ENCODE data around the gene CHRNG.
"Not testable (repeated sequence)": the region's sequence is repeated elsewhere in the genome, so short reads cannot be mapped to it uniquely, and the experiment has no call there.

The CHRNG gene

GRCh38 chr2:232528746-232529460 is 10.6 kb upstream of the CHRNG start:
- peak; percentile 32 for DNase-seq (ENCODE audit: low spot score)

GRCh38 chr2:232529806-232530547 is 9.5 kb upstream of the CHRNG start:
- DNase-seq (ENCODE audit: low spot score) = no peak

GRCh38 chr2:232530626-232531260 is 8.7 kb upstream of the CHRNG start:
- DNase-seq (ENCODE audit: low spot score) = no peak

GRCh38 chr2:232532419-232532818 is 7.1 kb upstream of the CHRNG start:
- DNase-seq (ENCODE audit: low spot score) = no peak

GRCh38 chr2:232532821-232533220 is 6.7 kb upstream of the CHRNG start:
- DNase-seq (ENCODE audit: low spot score) = not testable (repeated sequence)

DNA sequence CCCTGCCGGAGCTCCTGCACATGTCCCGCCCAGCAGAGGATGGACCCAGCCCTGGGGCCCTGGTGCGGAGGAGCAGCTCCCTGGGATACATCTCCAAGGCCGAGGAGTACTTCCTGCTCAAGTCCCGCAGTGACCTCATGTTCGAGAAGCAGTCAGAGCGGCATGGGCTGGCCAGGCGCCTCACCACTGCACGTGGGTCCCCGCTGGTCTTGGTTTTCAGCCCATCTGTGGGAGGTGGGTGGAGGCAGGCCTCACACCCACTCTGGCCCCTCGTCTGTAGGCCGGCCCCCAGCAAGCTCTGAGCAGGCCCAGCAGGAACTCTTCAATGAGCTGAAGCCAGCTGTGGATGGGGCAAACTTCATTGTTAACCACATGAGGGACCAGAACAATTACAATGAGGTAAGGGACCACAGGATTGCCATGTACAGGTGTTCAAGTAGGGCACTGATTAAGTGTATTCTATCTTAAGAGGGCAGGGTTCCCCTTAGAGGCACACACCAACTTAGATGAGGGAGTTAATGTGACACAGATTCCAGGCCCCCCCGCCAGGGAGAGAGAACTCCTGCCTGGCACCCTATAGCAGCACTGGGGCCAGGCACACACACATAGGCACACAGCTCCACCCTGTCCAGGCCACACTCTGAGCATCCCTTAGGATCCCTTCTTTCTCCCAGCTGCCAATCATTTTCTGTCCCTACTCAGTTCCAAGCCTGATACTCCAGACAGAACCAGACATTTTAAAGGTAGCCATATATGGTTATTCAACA is 5.4 kb upstream of the CHRNG start:
- DNase-seq (ENCODE audit: low spot score) = no peak

DNA sequence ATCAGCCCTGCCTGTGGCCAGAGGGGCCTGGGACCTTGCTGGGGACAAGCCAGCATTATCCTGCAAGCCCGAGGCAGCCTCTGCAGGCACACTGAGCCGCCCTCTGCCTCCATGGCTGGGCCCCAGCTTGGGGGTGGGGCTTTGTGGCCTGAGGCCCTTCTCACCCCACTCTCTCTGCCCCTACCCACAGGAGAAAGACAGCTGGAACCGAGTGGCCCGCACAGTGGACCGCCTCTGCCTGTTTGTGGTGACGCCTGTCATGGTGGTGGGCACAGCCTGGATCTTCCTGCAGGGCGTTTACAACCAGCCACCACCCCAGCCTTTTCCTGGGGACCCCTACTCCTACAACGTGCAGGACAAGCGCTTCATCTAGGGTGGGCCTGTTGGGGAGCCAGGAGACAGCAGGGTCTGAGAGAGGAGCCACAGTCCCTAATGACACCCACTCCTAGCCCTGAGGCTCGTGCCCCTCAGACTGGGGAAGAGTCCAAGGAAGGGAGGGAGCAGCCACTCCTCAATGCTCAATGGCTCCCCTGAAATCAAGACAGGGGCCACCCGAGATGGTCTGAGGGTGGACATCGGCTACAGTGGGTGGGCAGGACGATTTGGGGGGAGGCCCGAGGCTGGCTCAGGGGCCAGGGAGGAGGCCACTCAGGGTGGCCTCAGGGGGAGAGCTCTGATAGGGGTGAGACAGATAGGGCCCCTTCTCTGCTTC is 4.4 kb upstream of the CHRNG start:
- DNase-seq (ENCODE audit: low spot score) = no peak

DNA sequence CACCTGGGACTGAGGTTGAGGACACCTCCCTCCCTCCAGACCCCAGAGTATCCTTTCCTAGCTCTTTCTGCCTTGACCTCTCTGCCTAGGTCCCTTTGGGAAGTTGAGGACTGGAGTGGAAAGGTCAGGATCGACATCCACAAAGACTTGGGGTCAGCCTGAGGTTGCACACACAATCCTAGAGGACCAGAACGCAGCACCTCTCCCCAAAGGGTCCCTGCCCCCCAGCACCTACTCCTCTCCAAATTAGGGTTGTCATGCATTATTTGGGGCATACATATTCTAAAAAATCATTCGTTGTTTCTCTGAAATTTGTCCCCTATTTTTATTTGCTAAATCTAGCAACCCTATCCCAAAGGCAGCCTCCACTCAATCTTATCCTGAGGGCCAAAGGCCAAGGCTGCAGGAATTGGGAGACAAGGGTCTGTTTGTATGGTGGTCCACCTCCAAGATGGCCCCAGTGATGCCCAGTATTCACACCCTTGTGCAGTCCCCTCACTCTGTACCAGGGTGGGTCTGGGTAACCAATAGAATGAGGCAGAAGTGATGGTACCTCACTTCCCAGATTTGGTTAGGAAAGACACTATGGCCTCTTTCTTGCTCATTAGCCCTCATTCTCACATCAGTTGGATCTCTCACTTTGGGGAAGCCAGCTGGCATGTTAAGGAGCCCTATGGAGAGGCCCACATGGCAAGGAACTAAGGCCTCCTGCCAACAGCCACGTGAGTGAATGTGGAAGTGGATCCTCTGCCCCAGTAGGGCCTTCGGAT is 3.5 kb upstream of the CHRNG start:
- no peak for DNase-seq (ENCODE audit: low spot score)

DNA sequence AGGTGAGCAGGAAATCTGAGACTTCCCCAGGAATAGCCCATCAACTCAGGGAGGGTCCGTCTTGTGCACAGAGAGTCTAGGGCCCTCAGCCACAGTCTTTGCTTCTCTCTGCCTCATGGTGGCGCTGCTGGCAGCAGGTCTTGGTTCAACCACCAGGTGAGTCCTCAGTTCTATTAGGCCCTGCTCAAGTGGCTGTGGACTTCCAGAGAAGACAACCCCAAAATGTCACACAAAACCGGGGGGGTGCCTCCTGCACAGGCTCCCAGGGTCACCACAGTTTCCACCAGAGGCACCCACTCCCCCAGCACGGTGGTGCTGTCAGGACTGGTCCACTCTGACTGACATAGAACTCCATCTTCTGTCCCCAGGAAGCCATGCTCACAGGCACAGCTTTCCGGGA is 2.4 kb upstream of the CHRNG start:
- no peak for DNase-seq (ENCODE audit: low spot score)

GRCh38 chr2:232537499-232537898 is 2.0 kb upstream of the CHRNG start:
- DNase-seq (ENCODE audit: low spot score) = no peak

DNA sequence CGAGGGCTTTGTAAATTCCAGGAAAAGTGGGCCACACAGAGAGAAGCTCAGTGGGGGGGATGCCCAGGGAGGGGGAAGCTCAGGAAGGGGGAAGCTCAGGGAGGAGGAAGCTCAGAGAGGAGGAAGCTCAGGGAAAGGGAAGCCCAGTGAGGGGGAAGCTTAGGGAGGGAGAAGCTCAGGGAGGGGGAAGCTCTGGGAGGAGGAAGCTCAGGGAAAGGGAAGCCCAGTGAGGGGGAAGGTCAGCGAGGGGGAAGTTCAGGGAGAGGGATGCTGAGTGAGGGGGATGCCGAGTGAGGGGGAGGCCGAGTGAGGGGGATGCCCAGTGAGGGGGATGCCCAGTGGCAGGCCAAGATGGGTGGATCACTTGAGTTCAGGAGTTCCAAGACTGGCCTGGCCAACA is 821 bp upstream of the CHRNG start:
- no peak for DNase-seq (ENCODE audit: low spot score)

DNA sequence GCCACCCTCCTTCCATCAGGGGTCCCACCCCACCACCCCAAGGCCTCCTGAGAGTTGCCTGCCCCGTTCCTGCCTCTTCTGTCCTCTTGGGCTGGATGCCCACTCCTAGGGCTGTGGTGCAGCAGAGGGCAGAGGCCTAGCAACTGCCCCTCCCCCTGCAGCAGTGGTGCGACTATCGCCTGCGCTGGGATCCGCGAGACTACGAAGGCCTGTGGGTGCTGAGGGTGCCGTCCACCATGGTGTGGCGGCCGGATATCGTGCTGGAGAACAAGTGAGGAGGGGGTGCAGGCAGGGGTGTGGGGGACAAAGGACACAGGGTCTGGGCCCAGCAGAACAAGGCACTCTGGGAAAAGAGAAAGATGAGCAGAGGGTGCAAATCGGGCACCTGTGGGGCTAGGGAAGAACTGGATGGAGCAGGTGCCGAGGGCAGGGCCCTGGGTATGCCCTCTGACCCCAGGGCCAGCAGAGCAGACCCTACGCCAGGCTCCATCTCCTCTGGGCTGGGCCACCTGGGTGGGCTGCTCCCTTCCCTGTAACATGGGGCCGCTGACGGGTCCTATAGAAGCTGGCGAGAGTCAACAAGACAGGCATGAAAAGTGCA is 1.0 kb downstream of the CHRNG start:
- DNase-seq (ENCODE audit: low spot score) = no peak

DNA sequence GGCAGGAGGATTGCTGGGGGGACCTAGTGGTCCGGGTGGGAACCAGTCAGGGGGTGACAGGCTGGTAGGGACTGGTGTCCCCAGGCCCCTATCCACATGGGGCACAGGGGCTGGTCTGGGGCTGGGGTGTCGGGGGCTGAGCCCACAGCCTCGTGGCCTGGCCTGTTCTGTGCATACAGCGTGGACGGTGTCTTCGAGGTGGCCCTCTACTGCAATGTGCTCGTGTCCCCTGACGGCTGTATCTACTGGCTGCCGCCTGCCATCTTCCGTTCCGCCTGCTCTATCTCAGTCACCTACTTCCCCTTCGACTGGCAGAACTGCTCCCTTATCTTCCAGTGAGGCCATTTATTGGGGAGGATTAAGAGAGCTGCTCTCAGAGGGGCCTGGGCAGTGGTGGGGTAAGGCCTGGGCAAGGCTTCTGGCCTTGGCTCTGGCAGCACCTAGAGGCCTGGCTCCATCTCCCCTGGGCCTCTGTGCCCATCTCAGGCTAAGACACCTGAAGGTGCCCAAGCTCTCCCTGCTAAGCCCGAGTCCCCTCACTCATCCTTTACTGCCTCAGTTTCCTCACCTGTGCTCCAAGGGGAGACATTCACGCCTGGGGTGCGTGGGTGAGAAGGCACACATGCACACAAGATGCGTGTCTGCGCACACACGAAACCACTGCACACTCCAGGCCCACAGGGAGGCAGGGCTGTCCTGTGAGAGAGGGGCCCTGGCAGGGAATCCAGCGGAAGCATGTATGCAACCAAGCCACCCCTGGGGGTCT is 1.9 kb downstream of the CHRNG start:
- DNase-seq (ENCODE audit: low spot score) = no peak

GRCh38 chr2:232541961-232542714 is 2.6 kb downstream of the CHRNG start:
- DNase-seq (ENCODE audit: low spot score) = no peak

- DNase-seq (ENCODE audit: low spot score) = no peak
Measured at GRCh38 chr2:232542715-232543467, 3.4 kb downstream of the CHRNG start.

GRCh38 chr2:232543491-232543890 is 4.0 kb downstream of the CHRNG start:
- no peak for DNase-seq (ENCODE audit: low spot score)

- no peak for DNase-seq (ENCODE audit: low spot score)
Measured at GRCh38 chr2:232543928-232544631, 4.6 kb downstream of the CHRNG start.

GRCh38 chr2:232544674-232545073 is 5.2 kb downstream of the CHRNG start:
- no peak for DNase-seq (ENCODE audit: low spot score)

Data from pons (tissue), 1 donor.